Measurements from ENCODE around the gene CLEC17A.
"Not testable (repeated sequence)": the region's sequence is repeated elsewhere in the genome, so short reads cannot be mapped to it uniquely, and the experiment has no call there.

Gene CLEC17A

GRCh38 chr19:14582894-14583340, at the start of gene CLEC17A:
Gene CLEC17A (plus strand): TSS chr19:14583084. CDS start chr19:14583161, 77 bp downstream.
- no peak for FAIRE-seq

GRCh38 chr19:14533450-14533849, 49.4 kb upstream of the CLEC17A start:
- FAIRE-seq, result no peak

DNA sequence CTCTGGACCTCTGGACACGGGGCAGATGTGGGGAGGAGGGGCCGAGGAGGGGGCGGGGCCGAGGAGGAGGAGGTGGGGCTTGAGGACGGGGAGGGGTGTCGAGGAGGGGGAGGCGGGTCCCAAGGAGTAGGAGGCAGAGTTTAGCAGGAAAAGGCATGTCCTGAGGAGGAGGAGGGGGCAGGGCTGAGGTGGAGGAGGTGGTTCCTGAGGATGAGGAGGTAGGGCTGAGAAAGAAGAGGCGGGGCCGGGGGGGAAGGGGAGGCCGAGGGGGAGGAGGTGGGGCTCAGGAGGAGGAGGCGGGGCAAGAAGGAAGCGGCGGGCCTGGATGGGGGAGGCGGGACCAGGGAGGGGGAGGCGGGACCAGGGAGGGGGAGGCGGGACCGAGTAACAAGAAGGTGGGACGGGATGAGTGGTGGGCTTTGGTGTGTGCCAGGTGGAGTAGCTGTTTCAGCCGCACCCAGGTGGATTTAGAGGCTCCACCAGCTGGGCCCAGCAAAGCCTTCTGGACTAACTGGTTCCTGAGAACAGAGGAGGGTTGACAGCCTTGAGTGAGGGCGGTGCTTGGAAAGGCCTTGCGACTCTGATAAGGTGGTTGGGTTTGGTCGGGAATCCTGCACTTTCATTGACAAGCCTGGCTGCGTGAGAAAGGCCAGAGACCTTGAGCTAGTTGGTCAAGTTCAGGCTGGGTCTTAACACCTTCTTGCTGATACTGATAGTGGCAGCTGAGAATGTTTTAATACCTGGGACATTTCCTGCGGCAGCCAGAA, 45.8 kb upstream of the CLEC17A start:
- no peak for FAIRE-seq

- FAIRE-seq, result no peak
Measured at GRCh38 chr19:14540741-14541525, 42.0 kb upstream of the CLEC17A start.

GRCh38 chr19:14541979-14542378, 40.9 kb upstream of the CLEC17A start:
- not testable (repeated sequence) for FAIRE-seq

GRCh38 chr19:14542711-14543328, 40.1 kb upstream of the CLEC17A start:
- no peak for FAIRE-seq

DNA sequence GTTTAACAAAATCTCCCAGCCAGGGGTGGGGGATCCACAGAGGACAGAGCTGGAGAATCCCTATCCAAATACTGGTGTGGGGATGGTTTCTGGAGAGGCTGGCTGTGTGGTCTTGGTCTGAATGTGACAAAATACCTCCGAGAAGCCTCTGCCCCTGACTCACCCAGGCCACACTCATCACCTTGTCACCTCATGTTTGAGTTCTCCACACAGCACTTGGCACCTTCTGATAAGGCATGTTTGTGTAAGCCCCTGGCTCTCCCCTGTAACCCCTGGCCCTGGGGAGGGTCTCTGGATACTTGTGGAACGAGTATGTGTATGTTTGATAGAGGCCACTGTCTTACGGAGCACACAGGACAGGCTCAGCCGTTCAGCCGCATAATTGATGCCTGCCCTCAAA, 38.8 kb upstream of the CLEC17A start:
- FAIRE-seq, result no peak

DNA sequence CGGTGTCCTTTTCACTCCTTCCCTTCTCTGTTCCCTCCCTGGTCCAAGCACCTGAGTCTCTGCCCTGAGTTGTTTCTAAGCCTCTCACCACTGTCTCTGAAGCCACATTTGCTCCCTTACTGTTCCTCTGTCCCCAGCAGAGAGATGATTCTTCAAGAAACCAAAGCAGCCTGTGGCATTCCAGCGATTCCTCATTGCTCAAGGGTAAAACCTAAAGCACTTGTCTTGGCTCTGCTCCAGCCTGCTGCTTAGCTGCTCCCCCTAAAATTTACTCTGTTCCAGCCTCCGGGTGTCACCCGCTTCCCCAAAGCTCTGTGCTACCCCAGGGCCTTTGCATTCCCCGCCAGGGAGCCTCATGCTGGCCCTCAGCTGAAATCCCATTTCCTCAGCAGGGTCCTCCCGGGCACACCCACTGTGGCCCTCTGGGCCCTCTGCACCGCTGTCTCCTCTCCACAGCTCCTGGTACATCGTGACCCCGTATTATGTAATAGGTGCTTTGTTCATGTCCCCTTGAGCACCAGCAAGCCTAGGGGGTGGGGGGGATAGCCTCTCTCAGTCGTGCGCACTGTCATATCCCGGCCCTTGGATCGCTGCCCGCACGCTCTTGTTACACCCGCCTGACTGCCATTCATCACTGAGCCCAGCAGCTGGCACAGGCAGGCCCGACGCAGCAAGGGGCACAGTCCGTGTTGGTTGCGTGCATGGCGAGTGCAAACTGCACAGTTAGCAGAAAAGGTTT, 37.7 kb upstream of the CLEC17A start:
- FAIRE-seq, result no peak

DNA sequence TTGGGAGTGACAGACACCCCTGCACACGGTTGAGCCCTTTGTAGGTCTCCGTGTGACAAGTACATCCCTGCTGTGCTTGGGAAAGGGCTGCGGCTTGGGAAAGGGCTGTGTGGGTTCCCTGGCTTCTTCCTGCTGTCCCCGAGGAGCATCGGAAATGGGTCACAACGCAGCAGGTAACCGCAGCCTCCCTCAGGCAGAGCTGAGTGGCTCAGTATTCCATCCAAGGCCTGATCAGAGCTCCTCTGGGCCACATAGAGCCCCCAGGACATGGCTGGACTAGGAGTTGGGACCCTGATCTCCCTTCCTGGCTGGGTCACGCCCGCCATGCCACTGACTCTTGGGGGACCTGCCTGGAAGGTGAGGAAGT, 37.2 kb upstream of the CLEC17A start:
- FAIRE-seq, result no peak

- no peak for FAIRE-seq
Measured at GRCh38 chr19:14550201-14550754, 32.6 kb upstream of the CLEC17A start.

- FAIRE-seq, result not testable (repeated sequence)
Measured at GRCh38 chr19:14551134-14552005, 31.5 kb upstream of the CLEC17A start.

DNA sequence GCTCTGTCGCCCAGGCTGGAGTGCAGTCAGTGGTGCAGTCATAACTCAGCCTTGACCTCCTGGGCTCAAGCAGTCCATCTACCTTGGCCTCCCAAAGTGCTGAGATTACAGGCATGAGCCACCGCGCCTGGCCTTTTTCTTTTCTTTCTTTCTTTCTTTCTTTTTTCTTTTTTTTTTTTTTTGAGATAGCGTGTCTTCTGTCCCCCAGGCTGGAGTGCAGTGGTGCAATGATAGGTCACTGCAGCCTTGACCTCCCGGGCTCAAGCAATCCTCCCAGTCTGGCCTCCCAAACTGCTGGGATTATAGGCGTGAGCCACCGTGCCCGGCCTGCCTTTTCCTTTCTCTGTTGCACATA, 30.9 kb upstream of the CLEC17A start:
- FAIRE-seq, result not testable (repeated sequence)

GRCh38 chr19:14553042-14553938, 29.6 kb upstream of the CLEC17A start:
- FAIRE-seq, result no peak

DNA sequence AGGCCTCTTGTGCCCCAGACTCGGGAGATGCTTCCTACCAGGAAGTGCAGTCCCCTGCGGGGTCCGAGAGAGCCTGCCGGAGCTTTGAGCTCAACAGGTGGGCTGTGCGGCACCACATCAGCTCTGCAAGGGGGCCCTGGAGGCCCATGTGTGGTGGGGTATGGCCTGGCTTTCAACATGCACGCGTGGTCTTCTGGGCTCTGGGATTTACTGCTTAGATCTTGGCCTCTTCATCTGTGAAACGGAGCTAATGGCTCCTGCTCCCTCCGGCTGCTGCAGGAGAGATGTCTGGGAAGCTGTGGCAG, 29.0 kb upstream of the CLEC17A start:
- no peak for FAIRE-seq

DNA sequence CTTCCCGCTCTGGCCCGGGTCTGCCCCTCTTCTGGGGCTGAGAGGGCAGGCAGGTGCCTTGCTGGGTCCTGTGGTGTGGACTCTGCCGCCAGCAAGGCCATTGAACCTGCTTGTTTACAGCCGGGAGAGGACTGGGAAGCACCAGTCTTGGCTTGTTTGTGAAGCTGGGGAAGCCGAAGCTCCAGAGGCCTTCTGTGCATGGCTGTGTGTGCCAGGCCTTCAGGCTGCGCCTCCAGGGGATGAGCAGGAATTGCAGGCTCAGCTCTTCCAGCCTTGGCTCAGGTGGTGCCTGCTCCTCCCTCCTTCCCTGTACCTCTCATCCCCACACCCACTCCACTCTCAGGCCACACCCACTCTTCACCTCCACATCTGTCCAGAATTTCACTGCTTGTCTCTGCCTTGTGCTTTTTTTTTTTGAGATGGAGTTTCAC, 28.5 kb upstream of the CLEC17A start:
- FAIRE-seq, result no peak

- no peak for FAIRE-seq
Measured at GRCh38 chr19:14555918-14556661, 26.8 kb upstream of the CLEC17A start.

GRCh38 chr19:14556662-14557188, 26.2 kb upstream of the CLEC17A start:
- FAIRE-seq, result no peak

DNA sequence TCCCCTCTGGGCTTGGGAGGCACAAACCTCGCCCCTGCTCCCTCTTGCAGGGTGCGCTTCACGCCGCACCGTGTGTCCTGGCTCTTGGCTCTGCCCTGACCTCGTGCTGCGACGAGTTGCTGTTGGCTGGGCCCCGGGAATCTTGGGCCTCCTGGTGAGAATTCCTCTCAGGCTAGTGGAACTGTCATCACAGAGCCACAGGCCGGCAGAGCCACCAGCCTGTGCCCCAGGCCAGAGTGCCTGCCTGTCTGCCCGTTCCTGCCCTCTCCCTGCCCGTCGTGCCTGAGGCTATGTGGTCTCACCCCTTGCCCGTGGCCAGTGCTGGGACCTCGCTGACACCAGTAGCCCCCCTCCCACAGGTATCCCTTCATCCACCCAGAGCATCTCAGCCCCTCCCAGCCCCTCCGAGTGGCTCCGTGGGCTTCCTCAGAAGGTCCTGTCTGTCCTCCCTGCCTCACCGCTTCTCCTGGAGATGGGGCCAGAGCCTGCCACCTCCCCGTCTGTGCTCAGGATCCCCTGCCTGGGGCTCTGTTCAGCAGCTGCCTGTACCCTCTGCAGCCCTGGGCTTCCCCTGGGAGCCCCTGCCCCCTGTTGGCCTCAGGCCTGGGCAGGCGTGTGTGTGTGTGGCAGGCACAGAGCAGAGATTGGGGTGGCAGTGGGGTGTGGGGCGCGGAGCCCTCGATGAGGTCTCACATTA, 24.4 kb upstream of the CLEC17A start:
- no peak for FAIRE-seq

Measured in islet of Langerhans (tissue), 1 donor.